Stimulated activated CD4-positive, alpha-beta T cell treated with anti-CD3 and anti-CD28 coated beads, Interleukin-4, amount 100 ng/mL, for 1 hour (primary cell): ENCODE measurements around the gene SNAPC4.
"Not testable (repeated sequence)": the region's sequence is repeated elsewhere in the genome, so short reads cannot be mapped to it uniquely, and the experiment has no call there.

Experiments
- DNase-seq: peaks from one replicate; pipeline ENCODE4 v3.0.0-alpha.2; 2020

Gene SNAPC4

DNA sequence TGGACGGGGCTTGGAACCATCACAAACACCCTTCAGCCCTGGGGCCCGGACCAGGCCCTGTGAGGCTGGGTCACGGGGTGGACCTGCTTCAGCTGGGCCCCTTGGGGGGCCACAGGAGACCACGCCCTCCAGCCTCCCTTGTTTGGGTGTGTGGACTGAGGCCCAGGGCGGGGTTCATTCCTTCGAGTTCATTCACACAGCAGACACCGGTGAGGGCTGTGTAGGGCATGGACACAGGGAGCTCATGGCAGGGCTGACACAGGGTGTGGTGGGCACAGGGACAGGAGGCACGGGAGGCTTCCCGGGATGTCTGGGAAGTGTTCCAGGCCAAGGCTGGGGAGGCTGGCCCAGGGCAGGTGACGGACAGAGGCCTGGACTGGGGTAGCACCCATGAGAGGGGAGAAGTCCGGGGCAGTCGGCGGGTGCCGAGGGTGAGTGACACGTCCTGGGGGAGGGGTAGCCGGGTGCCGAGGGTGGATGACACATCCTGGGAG lies 45.3 kb downstream of the SNAPC4 start:
- no peak for DNase-seq

DNA sequence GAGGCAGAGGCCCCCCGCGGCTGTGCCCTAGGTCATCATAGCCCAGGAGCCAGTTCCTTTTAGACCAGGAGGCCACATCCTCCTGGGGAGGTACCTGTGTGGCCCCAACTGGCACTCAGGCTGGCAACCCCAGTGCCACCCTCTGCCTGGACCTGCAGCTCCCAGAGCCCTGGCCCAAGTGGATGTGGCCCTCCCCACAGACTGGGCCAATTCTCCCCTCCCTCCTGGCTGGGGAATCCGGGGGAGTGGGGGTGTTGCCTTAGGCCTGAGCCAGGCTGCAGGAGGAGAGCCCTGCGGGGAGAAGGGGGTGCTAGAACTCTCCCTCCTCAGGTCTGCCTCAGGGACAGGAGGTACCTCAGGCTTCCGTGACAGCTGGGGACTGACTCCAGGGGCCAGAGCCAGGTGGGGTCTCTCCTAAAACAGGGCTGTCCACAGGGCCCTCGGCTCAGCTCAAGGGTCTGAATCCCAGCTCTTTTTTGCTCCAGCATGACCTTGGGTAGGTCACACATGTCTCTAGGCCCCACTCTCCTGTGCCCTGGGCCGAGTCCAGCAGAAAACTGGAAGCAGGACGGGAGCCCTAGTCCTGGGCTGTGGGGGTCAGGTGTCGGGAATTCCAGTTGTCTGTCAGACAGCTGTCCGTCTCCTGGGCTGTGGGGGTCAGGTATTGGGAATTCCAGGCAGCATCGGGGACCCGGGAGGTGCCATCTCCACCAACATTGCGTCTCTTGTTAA lies 46.0 kb downstream of the SNAPC4 start:
- no peak for DNase-seq

DNA sequence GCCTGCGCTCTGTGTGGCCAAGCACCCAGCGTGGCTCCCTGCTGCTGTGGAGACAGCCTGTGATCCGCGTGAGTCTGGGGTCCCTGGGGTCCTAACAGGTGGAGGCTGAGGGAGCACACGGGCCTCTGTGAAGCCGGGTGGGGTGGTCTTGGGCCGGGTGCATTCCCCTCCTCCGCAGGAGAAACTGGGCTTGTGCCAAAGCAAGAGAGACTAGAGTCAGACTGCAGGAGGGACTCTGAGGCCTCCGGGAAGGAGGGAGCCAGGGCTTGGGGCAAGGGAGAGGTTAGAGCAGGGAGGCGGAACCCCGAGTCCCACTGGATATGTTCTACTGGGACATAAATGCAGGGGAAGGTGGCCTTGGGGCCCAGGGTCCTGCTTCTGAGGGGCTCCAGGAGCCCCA lies 46.9 kb downstream of the SNAPC4 start:
- DNase-seq = no peak

DNA sequence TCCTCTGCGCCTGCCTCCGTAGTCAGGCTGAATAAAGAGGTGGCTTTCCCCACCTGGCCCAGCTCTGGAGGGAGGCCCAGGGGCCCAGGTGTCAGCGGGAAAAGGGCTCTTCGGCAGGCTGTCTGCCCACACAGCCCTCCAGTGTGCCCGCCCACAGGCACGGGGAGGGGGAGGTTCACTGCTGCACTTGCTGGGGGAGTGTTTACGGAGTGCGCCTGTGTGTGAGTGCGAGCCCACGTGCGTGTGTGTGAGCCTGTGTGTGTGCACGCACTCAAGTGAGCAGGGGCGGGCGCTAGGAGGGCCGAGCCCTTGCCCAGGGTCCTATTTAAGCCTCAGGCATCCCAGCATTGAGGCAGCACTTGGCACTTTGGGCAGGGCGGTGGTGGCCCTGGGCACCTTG lies 47.3 kb downstream of the SNAPC4 start:
- DNase-seq = no peak

DNA sequence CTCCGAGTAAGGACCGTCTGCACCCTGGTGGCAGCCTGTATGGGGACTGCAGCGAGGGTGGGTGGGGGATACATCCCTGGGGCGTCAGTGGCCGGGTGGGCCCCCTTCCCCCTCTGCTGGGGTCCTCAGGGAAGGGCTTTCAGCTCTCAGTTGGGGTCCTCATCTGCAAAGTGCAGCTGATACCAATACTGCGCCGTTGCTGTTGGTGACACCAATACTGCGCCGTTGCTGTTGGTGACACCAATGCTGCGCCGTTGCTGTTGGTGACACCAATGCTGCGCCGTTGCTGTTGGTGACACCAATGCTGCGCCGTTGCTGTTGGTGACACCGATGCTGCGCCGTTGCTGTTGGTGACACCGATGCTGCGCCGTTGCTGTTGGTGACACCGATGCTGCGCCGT lies 48.1 kb downstream of the SNAPC4 start:
- DNase-seq = not testable (repeated sequence)

DNA sequence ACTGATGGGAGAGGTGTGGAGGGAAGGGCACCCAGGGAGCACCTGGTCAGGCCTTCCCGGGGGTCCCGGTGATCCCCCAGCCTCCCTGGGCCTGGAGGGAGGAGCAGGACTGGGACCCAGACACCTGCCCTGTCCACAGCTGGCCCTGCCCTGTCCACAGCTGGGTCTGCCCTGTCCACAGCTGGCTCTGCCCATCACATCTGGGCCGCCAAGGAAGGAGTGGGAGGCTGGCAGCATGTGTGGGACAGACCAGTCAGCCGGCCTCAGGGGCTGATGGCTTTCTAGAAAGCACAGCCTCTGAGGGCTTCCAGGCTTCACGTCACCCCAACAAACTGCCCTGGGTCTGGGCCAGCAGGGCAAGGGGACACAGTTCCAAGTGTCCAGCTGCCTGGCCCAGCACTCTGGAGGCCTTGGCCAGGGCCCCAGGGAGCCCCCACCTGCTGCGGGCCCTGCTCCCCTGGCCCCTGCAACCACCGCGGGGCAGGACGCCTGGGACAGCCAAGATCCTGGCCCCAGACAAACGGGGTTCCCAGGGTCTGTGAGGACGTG lies 48.6 kb downstream of the SNAPC4 start:
- no peak for DNase-seq
